Measurements from ENCODE around the gene OR8D1. TPM values are rescaled to one million over a fixed set of nuclear protein-coding genes. Genes with fewer than 3 reads are reported as not detected.

OR8D1 gene
- total RNA-seq, 6 experiments from 2014 or later, result not detected

GRCh38 chr11:124297921-124298320, 15.8 kb downstream of the OR8D1 start:
- H3K4me1 ChIP-seq, result no peaks in the 10 kb centered on the region
- H3K9me3 ChIP-seq, result no peaks in the 10 kb centered on the region
- TF ChIP-seq CTCF (IDR thresholded peaks at IDR 0.05) (no peak), POLR2A (IDR thresholded peaks at IDR 0.05) (no peak)
- no peaks in the 10 kb centered on the region for H3K27me3 ChIP-seq
- 72% methylated on average over 4 of the region's 4 CpGs for WGBS (ENCODE audit: insufficient coverage, low coverage, low lambda C conversion rate, missing lambda C conversion rate)
- DNase-seq (no peak), ATAC-seq (no peak)
- intact Hi-C loops (cut with DNase I), result no loop called here
- no peak overlapping the region for H3K27ac ChIP-seq
- no peak overlapping the region for H3K4me3 ChIP-seq
- no peaks in the 10 kb centered on the region for H3K36me3 ChIP-seq

GRCh38 chr11:124296016-124296415, 17.7 kb downstream of the OR8D1 start:
- Histone ChIP-seq H3K27me3 (no peaks in the 10 kb centered on the region), H3K36me3 (no peaks in the 10 kb centered on the region), H3K4me3 (no peak overlapping the region), H3K27ac (no peak overlapping the region), H3K4me1 (no peaks in the 10 kb centered on the region), H3K9me3 (no peaks in the 10 kb centered on the region)
- TF ChIP-seq POLR2A (IDR thresholded peaks at IDR 0.05) (no peak), CTCF (IDR thresholded peaks at IDR 0.05) (no peak)
- no peak for ATAC-seq
- intact Hi-C loops (cut with DNase I), result no loop called here
- DNase-seq, result no peak

GRCh38 chr11:124294687-124295086, 19.1 kb downstream of the OR8D1 start:
- no peak for DNase-seq
- intact Hi-C loops (cut with DNase I), result no loop called here
- Histone ChIP-seq H3K9me3 (no peaks in the 10 kb centered on the region), H3K4me3 (no peak overlapping the region), H3K4me1 (no peaks in the 10 kb centered on the region), H3K36me3 (no peaks in the 10 kb centered on the region), H3K27me3 (no peaks in the 10 kb centered on the region), H3K27ac (no peak overlapping the region)
- TF ChIP-seq CTCF (IDR thresholded peaks at IDR 0.05), result no peak
- no peak for TF ChIP-seq POLR2A (IDR thresholded peaks at IDR 0.05)
- 46% methylated on average over 1 of the region's 1 CpG for WGBS (ENCODE audit: insufficient coverage, low coverage, low lambda C conversion rate, missing lambda C conversion rate)
- no peak for ATAC-seq

GRCh38 chr11:124285610-124286344, 28.0 kb downstream of the OR8D1 start:
- Histone ChIP-seq H3K9me3 (no peaks in the 10 kb centered on the region), H3K27me3 (no peaks in the 10 kb centered on the region), H3K36me3 (no peaks in the 10 kb centered on the region), H3K4me1 (no peaks in the 10 kb centered on the region), H3K27ac (no peak overlapping the region), H3K4me3 (no peak overlapping the region)
- ATAC-seq, result no peak
- DNase-seq, result no peak
- intact Hi-C loops (cut with DNase I), result no loop called here
- TF ChIP-seq POLR2A (IDR thresholded peaks at IDR 0.05) (no peak), CTCF (IDR thresholded peaks at IDR 0.05) (no peak)
- 51% methylated on average over 3 of the region's 3 CpGs for WGBS (ENCODE audit: insufficient coverage, low coverage, low lambda C conversion rate, missing lambda C conversion rate)

- Histone ChIP-seq H3K4me3 (no peak overlapping the region), H3K36me3 (no peaks in the 10 kb centered on the region), H3K27me3 (no peaks in the 10 kb centered on the region), H3K4me1 (no peaks in the 10 kb centered on the region), H3K27ac (no peak overlapping the region), H3K9me3 (no peaks in the 10 kb centered on the region)
- TF ChIP-seq POLR2A (IDR thresholded peaks at IDR 0.05) (no peak), CTCF (IDR thresholded peaks at IDR 0.05) (no peak)
- ATAC-seq, result no peak
- no peak for DNase-seq
- intact Hi-C loops (cut with DNase I), result no loop called here
- 6% methylated on average over 2 of the region's 2 CpGs for WGBS (ENCODE audit: insufficient coverage, low coverage, low lambda C conversion rate, missing lambda C conversion rate)
These were observed 35.5 kb downstream of the OR8D1 start for GRCh38 chr11:124278261-124278660.
